Measurements from ENCODE around the gene AFTPH. TPM values are rescaled to one million over a fixed set of nuclear protein-coding genes. Genes with fewer than 3 reads are reported as not detected.
A peak's percentile ranks its signal among the peaks of the same experiment; 100 is the strongest.

The AFTPH gene
- total and polyA plus RNA-seq, 9 of the 15 experiments (the other 6 are each of a cell fraction or from before 2014, with no cell fraction given) = 8.0 to 26.2 (median 13.8) TPM

GRCh38 chr2:64523666-64524603 is at the start of gene AFTPH (continued):
- peak; percentile 94 for TF ChIP-seq TAF1 (IDR thresholded peaks at IDR 0.05; ENCODE audit: control insufficient read depth, extremely low read depth, insufficient read depth, low read length, severe bottlenecking)
- TF ChIP-seq XRCC4 (IDR thresholded peaks at IDR 0.05; ENCODE audit: extremely low read depth, insufficient read depth, insufficient read length) = no peak
- no peak for TF ChIP-seq NR3C1 (CRISPR knock-in tag; IDR thresholded peaks at IDR 0.05)
- TF ChIP-seq ZFP1 (CRISPR knock-in tag; IDR thresholded peaks at IDR 0.05) = no peak
- peak; percentile 86 for TF ChIP-seq HCFC1 (IDR thresholded peaks at IDR 0.05; ENCODE audit: low read depth, low read length)
- TF ChIP-seq ZFP36 (IDR thresholded peaks at IDR 0.05; ENCODE audit: low read depth, low read length, partially characterized antibody) = no peak
- 0 out of 2 replicates have a peak, but pooled peaks have one; percentile 21 for TF ChIP-seq CBFA2T3 (IDR thresholded peaks at IDR 0.05)
- no peak for TF ChIP-seq ZNF780A (CRISPR knock-in tag; IDR thresholded peaks at IDR 0.05)
- peak in 2 of 3 experiments; percentile 11 to 92; a peak in 2 of 6 replicates for TF ChIP-seq ZBTB11 (CRISPR knock-in tag; IDR thresholded peaks at IDR 0.05)
- TF ChIP-seq SPI1 (IDR thresholded peaks at IDR 0.05; ENCODE audit: borderline replicate concordance, low read depth, low read length) = peak; percentile 88
- TF ChIP-seq ELK1 (CRISPR knock-in tag; IDR thresholded peaks at IDR 0.05) = no peak
- no peak for TF ChIP-seq DLX4 (CRISPR knock-in tag; IDR thresholded peaks at IDR 0.05)
- no peak for TF ChIP-seq ZNF561 (CRISPR knock-in tag; conservative IDR thresholded peaks at IDR 0.05)
- TF ChIP-seq SRF (CRISPR knock-in tag; IDR thresholded peaks at IDR 0.05) = no peak; a peak in 1 of 4 replicates

Data from K562 (cell line).